Measurements from ENCODE around the gene HOXB6. TPM values are rescaled to one million over a fixed set of nuclear protein-coding genes. Genes with fewer than 3 reads are reported as not detected.

The HOXB6 gene
- total RNA-seq = 1 to 10 TPM in 1 of 2 donors, not detected in 1; 7.0 TPM

GRCh38 chr17:48604770-48605329, at the start of gene HOXB6:
Gene HOXB6, minus strand, starts transcription at chr17:48604986. Its CDS starts 6,836 bp downstream, at chr17:48598150.

GRCh38 chr17:48626245-48627117, 21.7 kb upstream of the HOXB6 start, which contains the start of gene HOXB9:
Gene HOXB9, minus strand, starts transcription at chr17:48626358. Its CDS starts 89 bp downstream, at chr17:48626269.

GRCh38 chr17:48615047-48615962, 10.5 kb upstream of the HOXB6 start, which contains the start of gene HOXB8:
Gene HOXB8, minus strand, starts transcription at chr17:48615292. Its CDS starts 588 bp downstream, at chr17:48614704.

GRCh38 chr17:48610282-48611211, 5.8 kb upstream of the HOXB6 start, which contains the start of gene HOXB7:
Gene HOXB7, minus strand, starts transcription at chr17:48611017. Its CDS starts 99 bp downstream, at chr17:48610918.

GRCh38 chr17:48593126-48593829, 11.5 kb downstream of the HOXB6 start, which contains the start of gene HOXB5:
Gene HOXB5, minus strand, starts transcription at chr17:48593779. Its CDS starts 97 bp downstream, at chr17:48593682.

GRCh38 chr17:48589831-48590606, 14.8 kb downstream of the HOXB6 start, which contains the start of gene HOXB3:
Gene HOXB3, minus strand, starts transcription at chr17:48590241. Its CDS starts 37,767 bp downstream, at chr17:48552474.

GRCh38 chr17:48577946-48578615, 26.7 kb downstream of the HOXB6 start, which contains the start of gene HOXB4:
Gene HOXB4, minus strand, starts transcription at chr17:48578350. Its CDS starts 31 bp downstream, at chr17:48578319.

Small RNAs within 50 kb of the gene (small RNA-seq; reads per million reads assigned to genes)
- 0.30 to 2.7 reads per million in 2 donors for gene MIR196A1

Other genes starting within 250 kb of the HOXB6 start
- gene SKAP1, start 174.8 kb downstream of the HOXB6 start, total RNA-seq = not detected
- not detected for gene HOXB1, start 74.0 kb downstream of the HOXB6 start, total RNA-seq
- gene HOXB2, start 59.9 kb downstream of the HOXB6 start, total RNA-seq = 1 to 10 TPM in 1 of 2 donors, not detected in 1; 5.0 TPM
- gene HOXB4, start 26.6 kb downstream of the HOXB6 start, total RNA-seq = 1 to 10 TPM in 1 of 2 donors, not detected in 1; 2.0 TPM
- gene HOXB3, start 14.7 kb downstream of the HOXB6 start, total RNA-seq = 1 to 10 TPM in 1 of 2 donors, not detected in 1; 2.3 TPM
- not detected for gene HOXB5, start 11.2 kb downstream of the HOXB6 start, total RNA-seq
- 10 to 100 TPM in 1 of 2 donors, not detected in 1; 10.7 TPM for gene HOXB7, start 6.0 kb upstream of the HOXB6 start, total RNA-seq
- under 1 TPM in 1 of 2 donors, not detected in 1; 0.33 TPM for gene HOXB8, start 10.3 kb upstream of the HOXB6 start, total RNA-seq
- gene HOXB9, start 21.4 kb upstream of the HOXB6 start, total RNA-seq = under 1 TPM in 1 of 2 donors, not detected in 1; under 0.01 TPM
- gene PRAC1, start 117.5 kb upstream of the HOXB6 start, total RNA-seq = not detected
- gene PRAC2, start 118.2 kb upstream of the HOXB6 start, total RNA-seq = 1 to 10 TPM in 1 of 2 donors, not detected in 1; 1.3 TPM
- gene HOXB13, start 123.8 kb upstream of the HOXB6 start, total RNA-seq = 10 to 100 TPM in 1 of 2 donors, not detected in 1; 11.7 TPM
- 1 to 10 TPM in 1 of 2 donors, not detected in 1; 2.7 TPM for gene TTLL6, start 212.2 kb upstream of the HOXB6 start, total RNA-seq
- gene CALCOCO2, start 226.0 kb upstream of the HOXB6 start, total RNA-seq = 10 to 100 TPM; 32.7 to 50.3 TPM

All from melanocyte of skin (primary cell).